HG02610 (cell line): ENCODE results near the gene MYO1B.

ENCODE experiments used
- ATAC-seq: cut with Tn5 transposase; IDR thresholded peaks from one replicate; pipeline ENCODE4 v1.9.1; 2021; ENCODE audit warnings: mild to moderate bottlenecking, moderate library complexity; ENCODE audit not compliant: unreplicated experiment

MYO1B gene

GRCh38 chr2:191296083-191297006, 51.1 kb downstream of the MYO1B start:
- ATAC-seq: no peak

DNA sequence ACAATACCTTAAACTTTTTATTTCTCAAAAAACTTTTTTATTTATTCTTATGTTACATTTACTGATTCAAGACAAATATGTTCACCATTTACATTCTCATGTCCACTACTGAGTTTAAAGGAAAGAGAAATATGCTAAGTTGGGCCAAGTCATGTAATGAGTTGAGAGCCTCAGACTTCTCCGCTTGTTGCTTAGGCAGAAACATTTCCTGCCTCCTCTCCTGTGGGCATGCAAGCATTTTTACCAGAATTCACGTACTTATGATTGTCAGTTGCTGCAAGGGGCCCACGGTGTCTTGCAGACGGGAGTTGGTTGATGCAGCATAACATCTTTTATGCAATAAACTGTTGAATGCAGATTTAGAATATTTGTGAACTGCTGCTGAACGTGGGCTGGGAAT, 51.8 kb downstream of the MYO1B start:
- no peak for ATAC-seq

DNA sequence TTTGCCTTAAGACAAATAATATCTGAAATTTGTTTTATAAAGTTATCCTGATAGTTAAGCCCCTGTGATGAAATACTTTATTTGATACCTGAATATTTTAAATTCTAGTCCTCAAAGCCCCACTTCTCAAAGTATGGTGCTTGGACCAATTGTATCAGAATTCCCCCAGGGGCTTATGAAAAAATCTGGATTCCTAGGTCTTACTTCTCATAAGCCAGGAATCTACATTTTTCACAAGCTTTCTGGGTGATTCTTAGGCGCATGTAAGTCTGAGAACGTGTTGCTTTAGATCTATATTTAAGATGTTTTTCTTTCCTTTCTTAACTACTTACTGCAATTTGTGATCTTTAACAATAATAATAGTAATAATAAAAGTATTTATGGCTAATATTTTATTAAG, 53.1 kb downstream of the MYO1B start:
- ATAC-seq: no peak

- ATAC-seq: no peak
Observed at GRCh38 chr2:191299010-191299409, 53.8 kb downstream of the MYO1B start.

DNA sequence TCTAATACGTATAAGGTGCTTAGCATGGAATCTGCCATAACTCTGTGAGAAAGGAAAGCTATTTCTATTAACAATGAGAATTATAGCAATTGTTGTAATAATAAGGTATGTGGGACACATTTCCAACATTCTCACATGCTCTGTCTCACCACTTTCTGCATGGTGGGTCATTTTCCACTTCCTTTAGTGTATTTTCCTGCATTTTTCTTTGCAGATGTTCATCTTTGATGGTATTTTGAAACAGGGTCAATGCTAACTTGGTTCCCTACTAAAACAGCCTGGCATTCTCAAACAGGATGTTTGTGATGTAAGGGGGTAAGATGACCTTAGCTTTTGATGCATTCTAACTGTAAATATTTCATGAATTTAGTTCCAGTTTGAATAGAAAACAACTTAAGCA, 54.7 kb downstream of the MYO1B start:
- no peak for ATAC-seq

GRCh38 chr2:191301971-191302370, 56.8 kb downstream of the MYO1B start:
- no peak for ATAC-seq

- peak; percentile 47 for ATAC-seq
Observed at GRCh38 chr2:191302459-191303139, 57.4 kb downstream of the MYO1B start.

GRCh38 chr2:191303140-191304005, 58.2 kb downstream of the MYO1B start:
- no peak for ATAC-seq

- ATAC-seq: no peak
Observed at GRCh38 chr2:191304939-191305875, 60.0 kb downstream of the MYO1B start.

DNA sequence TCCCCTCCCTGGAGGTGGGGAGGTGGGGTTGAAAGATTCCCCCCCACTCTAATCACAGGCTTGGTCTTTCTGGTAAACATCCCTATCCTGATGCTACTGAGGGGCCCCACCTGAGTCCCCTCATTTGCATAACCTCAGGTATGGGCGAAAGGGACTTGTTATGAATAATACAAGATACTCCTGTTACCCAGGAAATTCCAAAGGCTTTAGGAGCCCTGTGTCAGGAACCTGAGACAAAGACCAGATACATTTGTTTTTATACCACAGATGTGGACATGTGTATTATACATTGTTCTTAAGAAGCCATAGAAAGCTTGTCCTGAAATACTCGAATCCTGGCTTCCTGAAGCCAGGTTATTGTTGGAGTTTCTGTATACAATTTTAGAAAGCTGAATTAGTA, 62.8 kb downstream of the MYO1B start:
- no peak for ATAC-seq

GRCh38 chr2:191311156-191311555, 66.0 kb downstream of the MYO1B start:
- no peak for ATAC-seq

DNA sequence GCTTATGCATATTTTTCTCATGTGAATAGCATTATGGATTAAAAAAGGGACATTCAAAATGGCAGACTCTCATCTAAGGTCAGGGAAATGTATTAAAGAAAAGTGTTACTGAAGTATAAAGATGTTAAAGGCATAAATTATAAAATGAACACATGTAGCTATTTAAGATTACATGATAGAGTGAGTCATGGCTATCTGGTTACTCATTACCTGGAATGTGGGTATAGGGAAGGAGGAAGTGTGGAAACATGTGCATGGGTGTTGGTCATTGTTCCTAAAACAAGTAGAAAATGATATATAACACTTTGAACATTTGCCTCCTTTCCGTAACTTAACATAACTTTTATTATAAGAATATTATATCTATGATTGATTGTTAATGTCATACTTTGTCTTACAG, 66.4 kb downstream of the MYO1B start:
- ATAC-seq: no peak

DNA sequence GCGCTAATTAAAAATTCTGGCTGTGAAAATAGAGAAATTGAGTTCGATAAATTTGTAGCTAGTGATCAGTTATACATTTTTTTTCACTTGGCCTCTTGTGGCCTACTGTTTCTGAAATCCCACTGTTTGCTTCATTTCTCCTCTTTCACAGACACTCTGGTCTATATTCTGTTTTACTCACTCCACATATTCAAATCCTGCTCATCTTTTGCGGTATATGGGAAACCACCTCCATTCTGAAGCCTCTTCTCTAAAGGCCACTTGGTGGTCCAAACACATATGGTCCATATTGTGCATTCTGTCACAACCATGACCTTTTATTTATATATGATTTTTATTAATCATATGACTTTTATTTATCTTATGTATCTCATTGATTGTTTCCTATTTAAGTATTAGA, 67.0 kb downstream of the MYO1B start:
- ATAC-seq: no peak

- no peak for ATAC-seq
Observed at GRCh38 chr2:191312662-191313061, 67.5 kb downstream of the MYO1B start.

- no peak for ATAC-seq
Observed at GRCh38 chr2:191314697-191315364, 69.6 kb downstream of the MYO1B start.

DNA sequence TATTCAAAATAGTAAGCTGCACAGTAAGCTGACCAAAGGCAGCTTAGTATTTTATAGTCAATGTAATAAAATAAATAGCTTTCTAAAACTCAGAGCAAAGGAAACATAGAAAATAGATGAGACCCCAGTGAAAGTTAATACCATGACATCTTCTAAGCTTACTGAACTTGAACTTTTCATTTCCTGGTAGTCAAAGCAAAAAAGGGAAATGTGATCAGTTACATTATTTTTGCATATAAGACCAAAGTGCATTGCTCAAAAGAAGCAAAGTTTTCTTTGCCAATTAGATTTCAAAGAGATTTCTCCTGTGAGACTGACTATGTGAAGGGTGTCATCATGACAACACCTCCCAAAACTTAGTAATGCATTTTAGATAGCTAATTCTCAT, 70.2 kb downstream of the MYO1B start:
- no peak for ATAC-seq

- ATAC-seq: no peak
Observed at GRCh38 chr2:191316246-191316994, 71.2 kb downstream of the MYO1B start.

DNA sequence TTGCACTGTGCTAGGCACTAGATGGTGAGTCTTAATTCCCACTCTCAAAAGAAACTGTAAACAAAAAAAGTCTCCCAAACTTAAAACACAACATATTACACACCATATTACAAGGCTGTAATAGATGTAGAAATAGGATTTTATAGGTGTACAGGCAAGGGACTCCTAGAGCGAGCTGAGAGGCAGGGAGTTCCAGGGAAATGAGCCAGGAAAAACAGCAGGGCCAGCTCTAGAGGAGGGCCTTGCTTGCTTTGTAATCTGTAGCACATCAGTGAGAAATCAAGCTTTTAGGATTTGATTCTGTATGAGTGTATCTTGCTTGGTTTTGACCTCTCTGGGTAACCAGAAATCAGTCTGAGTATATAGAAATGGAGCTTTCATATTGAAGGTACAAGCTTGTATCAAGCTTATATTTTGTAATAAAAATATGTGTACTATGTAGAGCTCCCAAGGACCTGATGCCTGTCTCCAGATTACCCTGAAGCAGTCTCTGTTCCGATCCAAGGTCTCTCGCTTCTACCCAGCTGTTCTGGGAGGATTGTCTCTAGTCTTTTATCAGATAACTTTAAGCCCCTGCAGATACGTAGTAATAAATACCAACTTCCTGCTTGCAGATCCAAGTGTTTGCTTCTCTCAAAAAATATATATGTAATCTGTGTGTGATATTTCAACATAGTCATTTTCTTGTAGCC, 73.0 kb downstream of the MYO1B start:
- ATAC-seq: no peak

GRCh38 chr2:191318729-191319078, 73.5 kb downstream of the MYO1B start:
- ATAC-seq: no peak
